ENCODE data around the gene DOCK1. TPM values are rescaled to one million over a fixed set of nuclear protein-coding genes. Genes with fewer than 3 reads are reported as not detected.

The DOCK1 gene
- total RNA-seq, 2 donors from 2014 or later: 72.4 to 89.3 TPM

DNA sequence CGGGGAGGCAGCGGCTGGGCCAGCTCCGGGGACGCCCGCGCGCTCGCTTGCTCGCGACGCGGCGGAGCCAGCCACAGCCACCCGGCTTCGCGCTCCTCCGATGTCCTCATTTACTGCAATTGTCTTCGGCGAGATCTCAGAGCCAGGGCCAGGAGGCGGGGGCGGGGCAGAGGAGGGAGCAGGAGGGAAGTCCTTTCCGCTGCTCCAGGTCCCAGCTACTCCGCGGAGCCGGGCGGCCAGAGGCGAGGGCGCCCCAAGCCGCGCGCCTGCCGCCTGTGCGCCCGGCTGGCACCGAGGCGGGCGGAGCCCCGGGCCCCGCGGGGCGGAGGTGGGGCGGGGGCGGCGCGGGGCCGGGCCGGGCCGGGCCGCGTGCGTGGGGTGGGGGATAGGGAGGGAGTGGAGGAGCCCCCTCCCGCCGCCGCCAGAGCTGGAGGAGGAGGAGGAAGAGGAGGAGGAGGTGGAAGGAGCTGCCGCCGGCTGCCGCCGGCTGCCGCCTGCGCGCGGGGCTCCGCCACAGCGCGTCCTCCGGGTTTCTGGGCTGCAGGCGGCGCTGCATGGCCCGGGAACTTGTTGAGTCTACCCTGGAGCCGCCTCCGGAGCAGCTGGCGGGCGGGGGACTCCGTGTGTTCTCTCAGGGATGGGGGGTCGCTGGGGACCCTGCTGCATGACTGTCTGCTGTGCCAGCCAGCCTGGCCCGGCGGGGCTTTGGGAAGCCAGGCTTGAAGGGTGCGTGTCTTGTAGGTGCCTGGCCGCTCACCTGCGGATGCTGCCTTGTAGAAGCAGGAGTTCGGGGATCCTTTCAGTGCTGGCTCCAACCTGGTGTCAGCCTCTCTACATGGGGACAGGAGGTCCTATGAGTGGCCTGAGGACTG lies 291.3 kb downstream of the DOCK1 start, which contains the start of gene INSYN2A:
INSYN2A (minus strand) TSS at position 310 of the 872 bp plus-strand sequence. CDS start 20,196 bp downstream, outside the sequence.
- Mint-ChIP-seq H3K27ac (no peak within 1 kb of the TSS), H3K4me3 (peak within 1 kb of the TSS; percentile 61), H3K36me3 (ENCODE audit: low read depth) (peaks cover 2% of the 10 kb centered on the region), H3K9me3 (no peaks in the 10 kb centered on the region), H3K27me3 (ENCODE audit: insufficient read depth) (peaks cover 39% of the 10 kb centered on the region), H3K4me1 (peaks cover 8% of the 10 kb centered on the region)
- Histone ChIP-seq H3K9ac (ENCODE audit: extremely low read depth, low read length, poor library complexity, severe bottlenecking) (peak within 1 kb of the TSS; percentile 35), H3K36me3 (ENCODE audit: control insufficient read depth, insufficient read depth, low read length) (no peaks in the 10 kb centered on the region), H3K27ac (ENCODE audit: low read depth, low read length) (no peak within 1 kb of the TSS), H3K9me3 (ENCODE audit: control insufficient read depth, low read length) (no peaks in the 10 kb centered on the region), H3K4me3 (ENCODE audit: low read length) (peak within 1 kb of the TSS; percentile 68), H3K27me3 (ENCODE audit: control insufficient read depth, insufficient read depth, low read length, poor library complexity, severe bottlenecking) (peaks cover 42% of the 10 kb centered on the region), H3K4me1 (ENCODE audit: control insufficient read depth, insufficient read depth, low read length) (peaks cover 6% of the 10 kb centered on the region)
- DNase-seq: peak; percentile 90
- peak; percentile 67 for TF ChIP-seq CTCF (conservative IDR thresholded peaks at IDR 0.05)
- 2 to 11% methylated on average over 9 to 72 of the region's 81 CpGs for WGBS, 2 experiments (ENCODE audit: insufficient coverage in 1 of 2, insufficient read length in 1 of 2)

GRCh38 chr10:127197154-127197432 lies 291.9 kb downstream of the DOCK1 start:
- H3K9me3 Mint-ChIP-seq: no peaks in the 10 kb centered on the region
- Histone ChIP-seq H3K27me3 (ENCODE audit: control insufficient read depth, insufficient read depth, low read length, poor library complexity, severe bottlenecking) (peaks cover 42% of the 10 kb centered on the region), H3K9me3 (ENCODE audit: control insufficient read depth, low read length) (no peaks in the 10 kb centered on the region), H3K4me3 (ENCODE audit: low read length) (peak overlapping the region; percentile 68), H3K4me1 (ENCODE audit: control insufficient read depth, insufficient read depth, low read length) (peaks cover 6% of the 10 kb centered on the region), H3K9ac (ENCODE audit: extremely low read depth, low read length, poor library complexity, severe bottlenecking) (no peak overlapping the region), H3K36me3 (ENCODE audit: control insufficient read depth, insufficient read depth, low read length) (no peaks in the 10 kb centered on the region), H3K27ac (ENCODE audit: low read depth, low read length) (no peak overlapping the region)
- WGBS, 2 experiments (ENCODE audit: insufficient coverage in 1 of 2, insufficient read length in 1 of 2): 58 to 65% methylated on average over 3 of the region's 5 CpGs
- DNase-seq: no peak
- H3K4me1 Mint-ChIP-seq: peaks cover 8% of the 10 kb centered on the region
- peak overlapping the region; percentile 61 for H3K4me3 Mint-ChIP-seq
- H3K36me3 Mint-ChIP-seq (ENCODE audit: low read depth): peaks cover 2% of the 10 kb centered on the region
- TF ChIP-seq CTCF (conservative IDR thresholded peaks at IDR 0.05): no peak
- no peak overlapping the region for H3K27ac Mint-ChIP-seq
- peaks cover 39% of the 10 kb centered on the region for H3K27me3 Mint-ChIP-seq (ENCODE audit: insufficient read depth)

- WGBS, 2 experiments (ENCODE audit: insufficient coverage in 1 of 2, insufficient read length in 1 of 2): 91 to 95% methylated on average over 5 of the region's 5 CpGs
- H3K27ac Mint-ChIP-seq: no peak overlapping the region
- H3K36me3 ChIP-seq (ENCODE audit: control insufficient read depth, insufficient read depth, low read length): no peaks in the 10 kb centered on the region
- H3K27me3 ChIP-seq (ENCODE audit: control insufficient read depth, insufficient read depth, low read length, poor library complexity, severe bottlenecking): peaks cover 30% of the 10 kb centered on the region
- no peak overlapping the region for H3K4me3 Mint-ChIP-seq
- H3K4me1 ChIP-seq (ENCODE audit: control insufficient read depth, insufficient read depth, low read length): peaks cover 6% of the 10 kb centered on the region
- no peaks in the 10 kb centered on the region for H3K9me3 ChIP-seq (ENCODE audit: control insufficient read depth, low read length)
- H3K4me1 Mint-ChIP-seq: peaks cover 8% of the 10 kb centered on the region
- TF ChIP-seq CTCF (conservative IDR thresholded peaks at IDR 0.05): peak; percentile 43
- H3K4me3 ChIP-seq (ENCODE audit: low read length): no peak overlapping the region
- DNase-seq: peak; percentile 38
- H3K36me3 Mint-ChIP-seq (ENCODE audit: low read depth): peaks cover 5% of the 10 kb centered on the region
- H3K27me3 Mint-ChIP-seq (ENCODE audit: insufficient read depth): peaks cover 32% of the 10 kb centered on the region
- H3K9ac ChIP-seq (ENCODE audit: extremely low read depth, low read length, poor library complexity, severe bottlenecking): no peak overlapping the region
- no peaks in the 10 kb centered on the region for H3K9me3 Mint-ChIP-seq
- H3K27ac ChIP-seq (ENCODE audit: low read depth, low read length): no peak overlapping the region
Measured at GRCh38 chr10:127198307-127198706, 293.1 kb downstream of the DOCK1 start.

Data from endodermal cell (in vitro differentiated cells).